NCI-H1092 (cell line): ENCODE data around the gene SYNE4.

Experiments
- DNase-seq: peaks from one replicate; lab custom pipeline; 2025; lab: John Stamatoyannopoulos, UW

Gene SYNE4

DNA sequence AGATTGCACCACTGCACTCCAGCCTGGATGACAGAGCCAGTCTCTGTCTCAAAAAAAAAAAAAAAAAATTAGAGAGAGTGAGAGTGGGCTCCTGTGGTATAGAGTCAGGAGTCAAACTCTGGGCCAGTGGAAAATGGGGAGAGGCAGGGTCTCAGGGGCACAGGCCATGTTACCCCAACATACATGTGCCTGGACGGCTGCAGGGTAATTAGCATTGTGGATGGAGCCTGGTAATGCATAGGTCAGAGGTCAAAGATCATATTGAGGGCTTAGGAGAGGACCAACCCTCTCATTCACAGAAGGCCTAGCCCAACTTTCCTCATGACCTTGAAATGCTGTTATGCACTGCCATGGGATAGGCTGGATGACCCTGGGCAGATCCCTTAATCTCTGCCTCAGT is 16.9 kb upstream of the SYNE4 start:
- DNase-seq, result no peak

DNA sequence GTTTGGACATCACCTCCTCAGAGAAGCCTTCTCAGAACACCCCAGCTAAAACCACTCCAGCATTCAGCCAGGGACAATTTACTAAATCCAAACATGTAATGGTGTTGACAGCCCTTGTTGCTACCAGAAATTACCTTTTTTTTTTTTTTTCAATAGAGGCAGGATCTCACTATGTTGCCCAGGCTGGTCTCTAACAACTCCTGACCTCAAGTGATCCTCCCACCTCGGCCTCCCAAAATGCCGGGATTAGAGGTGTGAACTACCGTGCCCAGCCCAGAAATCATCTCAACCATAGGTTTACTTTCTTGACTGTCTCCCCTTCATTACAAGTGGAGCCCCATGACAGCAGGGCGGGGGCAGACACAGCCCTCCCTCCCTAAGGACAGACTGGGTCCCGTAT is 14.8 kb upstream of the SYNE4 start:
- no peak for DNase-seq

DNA sequence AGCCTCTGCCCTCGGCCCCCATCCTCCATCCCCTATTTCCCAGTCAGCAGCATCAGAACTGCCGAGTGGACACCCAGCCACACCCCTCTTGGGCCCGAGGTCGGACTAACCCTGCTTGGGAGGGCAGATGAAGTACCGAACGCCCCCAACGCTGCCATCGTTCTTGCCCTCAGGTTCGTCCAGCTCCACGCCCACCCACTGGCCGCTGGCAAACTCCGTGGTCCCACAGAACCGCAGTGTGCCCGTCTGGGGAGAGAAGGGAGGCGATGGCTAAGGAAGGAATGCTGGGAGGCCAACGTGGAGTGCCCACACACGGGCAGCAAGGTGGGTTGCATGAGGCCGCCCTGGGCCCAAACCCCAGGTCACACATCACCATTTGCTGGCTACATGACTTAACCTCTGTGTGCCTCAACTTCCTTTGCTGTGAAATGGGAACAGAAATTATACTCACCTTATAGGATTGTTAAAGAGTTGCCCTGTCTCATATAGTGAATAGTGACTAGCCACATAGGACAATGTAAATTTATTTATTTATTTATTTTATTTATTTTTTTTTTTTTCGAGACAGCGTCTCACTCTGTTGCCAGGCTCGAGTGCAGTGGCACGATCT is 10.6 kb upstream of the SYNE4 start:
- no peak for DNase-seq

DNA sequence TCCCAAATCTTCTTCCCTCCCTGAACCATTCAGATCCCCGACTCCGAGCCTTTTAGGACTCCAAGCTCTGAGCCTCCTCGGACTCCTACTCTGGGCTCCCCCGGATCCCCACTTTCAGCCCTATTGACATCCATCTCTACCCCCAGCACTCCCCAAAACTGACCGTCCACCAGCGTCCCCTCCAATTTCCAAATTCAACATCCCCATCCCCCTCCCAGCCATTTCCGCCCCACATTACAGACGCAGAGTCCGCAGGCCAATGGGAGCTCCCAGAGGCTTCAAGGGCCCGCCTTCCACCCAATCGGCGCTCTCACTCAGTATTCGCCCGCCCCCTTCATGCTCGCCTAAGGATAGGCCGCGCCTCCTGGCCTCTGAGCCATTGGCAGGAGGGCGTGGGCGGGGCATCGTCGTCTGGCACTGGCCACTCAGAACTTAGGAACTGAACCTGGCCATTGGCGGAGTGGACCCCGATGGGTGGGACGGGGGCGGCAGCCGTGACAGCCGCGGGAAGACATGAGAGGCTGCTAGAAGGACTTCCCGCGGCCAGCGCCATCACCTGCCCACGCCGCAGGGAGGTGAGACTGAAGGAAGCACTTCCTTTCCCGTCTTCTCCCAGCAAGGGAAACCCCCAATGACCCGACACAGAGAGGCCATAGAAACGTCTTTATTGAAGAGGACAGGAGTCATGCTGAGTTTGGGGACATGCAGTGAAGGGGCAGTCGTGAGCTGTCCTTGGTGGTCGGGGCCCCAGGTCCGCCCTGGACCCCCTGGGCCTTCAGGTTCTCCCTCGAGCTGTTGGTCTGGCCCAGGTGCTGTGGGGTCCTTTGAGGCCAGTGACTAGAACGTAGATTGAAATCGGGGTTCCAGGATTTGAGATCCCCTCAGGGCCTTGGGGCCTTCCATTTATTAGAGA is 5.7 kb upstream of the SYNE4 start, which contains the start of gene ALKBH6:
TSS of gene ALKBH6 (minus strand) at position 202 of the 913 bp plus-strand sequence. CDS start 816 bp downstream, outside the sequence.
- peak; percentile 96 for DNase-seq

DNA sequence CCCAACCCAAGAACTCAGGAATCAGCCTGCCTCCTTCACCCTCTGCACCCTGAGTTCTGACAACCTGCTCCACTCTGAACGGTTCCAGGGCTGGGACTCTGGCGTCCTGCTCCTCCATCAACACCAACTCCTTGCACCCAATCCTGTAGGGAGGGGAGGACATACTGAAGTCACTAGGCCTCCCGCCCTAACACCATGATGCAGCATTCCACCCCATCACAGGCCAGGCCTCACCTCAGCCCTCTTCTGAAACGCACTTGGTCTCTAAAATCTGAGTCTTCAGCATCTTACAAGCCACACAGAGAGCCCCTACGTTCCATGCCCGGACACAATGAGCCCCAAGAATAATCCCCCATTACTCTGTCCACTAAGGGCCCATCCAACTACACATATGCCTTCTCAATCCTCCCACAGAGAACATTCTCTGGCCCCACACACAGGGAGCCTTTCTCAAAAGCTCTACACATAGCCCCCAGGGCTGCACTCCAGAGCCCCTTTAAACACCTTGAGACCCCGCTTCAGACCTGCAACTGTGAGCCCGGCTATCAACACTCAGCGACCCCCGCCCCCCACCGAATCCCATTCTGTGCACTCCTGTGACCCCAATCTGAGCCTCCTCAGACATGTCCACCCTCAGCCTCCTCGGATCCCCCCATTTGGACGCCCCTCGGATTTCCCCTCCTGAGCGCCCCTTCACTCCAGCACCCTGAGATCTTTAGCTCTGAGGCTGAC is 4.8 kb upstream of the SYNE4 start:
- no peak for DNase-seq

DNA sequence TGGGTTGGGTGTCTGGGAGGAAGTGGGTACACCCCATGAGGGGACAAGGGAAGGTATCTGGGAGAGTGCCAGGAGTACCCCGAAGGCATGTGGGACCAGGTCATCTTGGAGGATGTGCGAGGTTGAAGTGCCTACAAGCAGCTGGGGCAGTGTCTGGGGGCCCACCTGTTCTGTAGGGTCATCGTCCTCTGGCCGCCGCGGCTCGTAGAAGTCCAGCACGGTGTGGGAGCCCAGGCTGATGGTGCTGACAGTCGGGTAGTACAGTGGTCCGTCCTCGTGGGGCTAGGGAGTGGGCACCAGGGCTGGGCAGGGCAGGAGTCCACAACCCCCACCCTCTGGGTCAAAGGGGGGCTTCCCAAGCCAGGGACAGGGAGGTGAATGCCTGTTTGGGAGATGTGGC is 1.8 kb upstream of the SYNE4 start:
- no peak for DNase-seq

DNA sequence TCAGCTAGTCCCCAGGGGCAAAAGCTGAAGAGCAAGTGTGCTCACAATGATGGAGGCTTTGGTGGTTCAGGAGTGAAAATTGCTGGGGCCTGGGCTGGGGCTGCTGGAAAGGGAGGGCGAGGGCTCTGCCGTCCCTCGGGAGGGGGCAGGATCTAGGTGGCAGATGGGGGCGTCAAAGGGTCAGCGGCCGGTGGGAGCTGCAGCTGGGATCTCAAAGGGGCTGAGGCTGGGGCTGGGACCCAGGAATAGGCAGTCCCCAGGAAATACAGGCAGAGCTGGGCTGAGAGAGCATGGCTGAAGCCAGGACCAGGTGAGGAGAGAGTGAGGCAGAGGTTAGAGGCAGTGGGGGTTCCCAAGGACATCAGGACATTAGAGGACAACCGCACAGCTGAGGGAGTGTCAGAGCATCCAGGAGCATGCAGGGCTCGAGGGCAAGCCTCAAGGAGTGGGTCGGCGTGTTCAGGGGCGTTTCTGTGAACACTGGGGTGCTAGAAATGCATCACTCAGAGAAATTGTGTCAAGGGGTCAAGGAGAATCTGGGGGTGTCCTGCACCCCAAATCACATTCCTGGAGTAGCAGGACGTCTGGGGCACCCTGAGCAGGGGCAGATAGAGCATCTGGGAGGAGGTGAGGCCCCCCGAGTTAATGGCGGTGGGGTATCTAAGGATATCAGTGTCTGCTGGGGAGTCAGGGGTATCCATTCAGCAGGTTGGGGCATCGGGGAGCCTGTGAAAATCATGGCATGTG is 1.2 kb upstream of the SYNE4 start:
- no peak for DNase-seq

DNA sequence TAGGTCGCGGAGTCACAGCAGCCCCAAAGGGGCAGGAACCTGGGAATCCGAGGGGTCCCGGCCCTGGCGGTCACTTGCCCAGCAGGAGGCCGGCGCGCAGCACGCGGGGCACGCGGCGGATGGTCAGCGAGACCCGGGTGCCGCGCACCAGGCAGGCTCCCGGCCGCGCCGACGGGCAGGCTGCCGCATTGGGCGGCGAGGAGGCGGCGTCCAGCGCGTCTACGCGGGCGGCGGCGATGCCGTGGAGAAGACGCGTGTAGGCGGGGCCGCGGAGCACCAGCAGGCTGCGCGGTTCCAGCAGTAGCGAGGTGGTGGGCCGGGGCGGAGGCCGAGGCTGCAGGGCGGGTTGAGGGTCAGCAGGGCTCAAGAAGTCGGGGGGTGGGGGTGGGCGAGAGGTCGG is 607 bp upstream of the SYNE4 start:
- peak; percentile 20 for DNase-seq

DNA sequence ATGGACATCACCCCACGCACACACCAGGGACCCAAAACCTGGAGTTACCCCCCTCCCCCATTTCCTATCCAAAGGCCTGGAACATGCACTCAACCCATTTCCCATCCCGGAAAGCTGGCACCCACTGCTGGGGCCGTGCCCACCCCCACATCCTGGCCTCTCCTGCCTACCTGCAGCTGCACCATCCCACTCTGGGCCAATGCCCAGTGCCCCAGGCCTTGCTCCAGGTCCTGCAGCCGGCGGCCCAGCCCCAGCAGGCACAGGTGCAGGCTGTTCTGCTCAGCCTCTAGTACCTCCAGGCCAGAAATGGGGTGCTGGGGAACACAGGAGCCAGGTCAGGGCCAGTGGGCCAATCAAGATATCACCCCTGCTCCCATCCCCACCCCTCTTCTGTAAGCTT is 1.7 kb downstream of the SYNE4 start:
- DNase-seq, result no peak

DNA sequence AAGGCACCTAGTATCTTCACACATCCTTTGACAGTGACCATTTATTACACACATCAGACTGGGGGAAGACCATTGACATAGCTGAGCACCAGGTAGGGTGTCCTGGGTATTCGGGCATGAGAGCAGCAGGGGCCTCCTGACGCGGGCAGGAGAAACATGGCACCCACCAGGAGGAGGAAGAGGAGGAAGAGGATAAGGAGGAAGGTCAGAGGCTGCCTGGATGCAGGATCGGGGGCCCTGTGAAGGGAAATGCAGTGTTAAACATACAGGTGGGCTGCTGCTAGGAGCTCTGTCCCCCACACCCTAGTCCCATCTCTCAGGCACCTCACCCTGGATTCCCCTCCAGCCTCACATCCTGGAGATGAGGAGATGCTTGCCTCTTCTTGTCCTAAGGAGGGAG is 5.3 kb downstream of the SYNE4 start:
- DNase-seq, result no peak

DNA sequence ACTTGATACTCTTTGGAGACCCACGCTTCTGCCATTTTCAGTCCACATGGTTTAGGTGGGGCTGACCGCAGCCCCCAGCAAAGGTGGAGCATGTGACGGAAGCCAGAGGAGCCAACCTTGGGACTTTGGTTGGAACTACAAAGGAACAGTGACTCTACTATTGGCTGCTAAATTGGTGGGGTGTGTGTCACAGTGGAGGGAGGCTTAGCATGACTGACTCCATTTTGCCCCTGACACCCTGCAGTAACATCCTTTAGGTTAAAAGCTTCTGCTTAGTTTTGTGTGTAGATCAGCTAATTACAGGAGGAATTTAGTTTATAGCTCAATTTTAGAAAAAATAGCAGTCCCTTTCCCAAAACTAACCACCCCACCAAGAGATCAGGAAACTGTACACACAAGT is 7.0 kb downstream of the SYNE4 start:
- DNase-seq, result no peak

DNA sequence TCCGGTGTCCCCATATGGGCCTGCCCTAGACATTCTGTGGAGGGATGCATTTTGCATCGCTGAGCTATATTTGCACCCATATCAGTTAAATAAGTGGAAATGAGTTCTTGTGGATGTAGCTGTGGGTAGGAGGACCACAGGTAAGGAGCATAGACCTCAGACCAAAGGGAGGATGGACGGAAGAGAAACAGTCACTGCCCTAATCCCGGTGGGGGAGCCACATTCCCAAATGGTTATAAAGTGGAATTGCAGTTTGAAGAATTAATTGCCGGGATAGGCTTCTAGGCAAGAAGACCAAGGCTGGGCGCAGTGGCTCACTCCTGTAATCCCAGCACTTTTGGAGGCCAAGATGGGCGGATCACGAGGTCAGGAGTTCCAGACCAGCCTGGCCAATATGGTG is 11.8 kb downstream of the SYNE4 start:
- no peak for DNase-seq

DNA sequence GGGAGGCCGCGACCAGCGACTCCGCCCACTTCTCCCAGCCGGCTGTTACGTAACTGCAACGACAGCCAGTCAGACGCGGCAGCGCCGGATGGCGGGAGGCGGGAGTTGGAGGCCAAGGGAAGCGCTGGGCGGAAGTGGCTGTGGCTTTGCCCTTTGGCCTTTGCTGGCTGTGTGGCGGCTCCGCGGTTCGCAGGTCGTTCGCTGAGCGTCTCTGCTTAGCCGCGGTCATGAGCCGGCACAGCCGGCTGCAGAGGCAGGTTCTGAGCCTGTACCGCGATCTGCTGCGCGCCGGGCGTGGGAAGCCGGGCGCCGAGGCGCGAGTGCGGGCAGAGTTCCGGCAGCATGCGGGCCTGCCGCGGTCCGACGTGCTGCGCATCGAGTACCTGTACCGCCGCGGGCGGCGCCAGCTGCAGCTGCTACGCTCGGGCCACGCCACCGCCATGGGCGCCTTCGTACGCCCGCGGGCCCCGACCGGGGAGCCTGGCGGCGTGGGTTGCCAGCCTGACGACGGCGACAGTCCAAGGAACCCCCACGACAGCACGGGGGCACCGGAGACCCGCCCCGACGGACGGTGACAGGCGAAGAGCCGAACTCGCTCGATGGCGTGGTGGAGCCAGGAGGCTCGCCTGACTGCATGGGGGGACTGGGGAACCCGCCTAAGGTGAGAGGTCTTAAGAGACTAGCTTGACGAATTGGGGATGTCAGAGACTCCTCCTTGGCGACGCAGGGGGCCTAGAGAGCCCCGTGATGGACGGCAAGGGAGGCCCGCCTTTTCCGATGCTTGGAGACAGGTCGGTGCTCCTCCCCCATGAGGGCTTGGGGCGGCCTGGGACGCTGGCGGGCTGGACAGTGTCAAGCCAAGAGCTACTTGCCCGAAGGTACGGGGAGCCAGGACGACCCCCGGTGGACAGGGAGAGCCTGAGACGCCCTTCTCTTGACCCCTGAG is 13.3 kb downstream of the SYNE4 start, which contains the start of gene SDHAF1:
TSS of gene SDHAF1 (plus strand) at position 141 of the 946 bp plus-strand sequence. CDS start at position 228, 87 bp downstream.
- peak; percentile 85 for DNase-seq

DNA sequence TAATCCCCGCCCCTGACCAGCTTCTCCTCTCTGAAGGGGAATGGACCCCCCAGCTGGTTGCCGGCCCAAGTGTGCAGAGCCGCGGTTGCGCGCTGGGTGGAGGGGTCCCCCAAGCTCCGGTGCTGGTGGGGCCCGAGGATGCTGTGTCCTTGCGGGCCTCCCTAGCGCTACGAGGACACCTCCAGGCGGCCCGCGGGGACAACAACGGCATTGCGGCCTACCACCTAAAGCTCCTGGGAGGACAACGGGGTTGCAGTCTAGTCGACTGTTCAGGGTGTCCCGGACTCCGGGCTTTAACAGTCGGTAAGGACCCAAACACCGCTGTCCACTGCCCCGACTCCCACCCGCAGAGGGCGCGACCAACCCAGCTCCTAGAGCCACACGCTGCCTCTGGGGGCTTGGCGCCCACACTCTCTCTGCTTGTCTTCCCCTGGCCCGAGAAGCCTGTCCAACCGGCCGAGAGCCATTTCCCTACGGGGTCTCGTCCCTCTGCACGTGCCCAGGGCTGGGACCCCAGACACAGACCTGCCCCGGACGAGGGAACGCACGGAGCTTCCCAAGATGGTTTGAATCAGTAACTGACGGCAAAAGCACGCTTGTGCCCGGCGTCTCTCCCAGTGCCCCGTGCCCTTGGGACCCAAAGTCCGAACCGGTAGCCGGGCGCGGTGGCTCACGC is 14.6 kb downstream of the SYNE4 start:
- DNase-seq, result no peak

DNA sequence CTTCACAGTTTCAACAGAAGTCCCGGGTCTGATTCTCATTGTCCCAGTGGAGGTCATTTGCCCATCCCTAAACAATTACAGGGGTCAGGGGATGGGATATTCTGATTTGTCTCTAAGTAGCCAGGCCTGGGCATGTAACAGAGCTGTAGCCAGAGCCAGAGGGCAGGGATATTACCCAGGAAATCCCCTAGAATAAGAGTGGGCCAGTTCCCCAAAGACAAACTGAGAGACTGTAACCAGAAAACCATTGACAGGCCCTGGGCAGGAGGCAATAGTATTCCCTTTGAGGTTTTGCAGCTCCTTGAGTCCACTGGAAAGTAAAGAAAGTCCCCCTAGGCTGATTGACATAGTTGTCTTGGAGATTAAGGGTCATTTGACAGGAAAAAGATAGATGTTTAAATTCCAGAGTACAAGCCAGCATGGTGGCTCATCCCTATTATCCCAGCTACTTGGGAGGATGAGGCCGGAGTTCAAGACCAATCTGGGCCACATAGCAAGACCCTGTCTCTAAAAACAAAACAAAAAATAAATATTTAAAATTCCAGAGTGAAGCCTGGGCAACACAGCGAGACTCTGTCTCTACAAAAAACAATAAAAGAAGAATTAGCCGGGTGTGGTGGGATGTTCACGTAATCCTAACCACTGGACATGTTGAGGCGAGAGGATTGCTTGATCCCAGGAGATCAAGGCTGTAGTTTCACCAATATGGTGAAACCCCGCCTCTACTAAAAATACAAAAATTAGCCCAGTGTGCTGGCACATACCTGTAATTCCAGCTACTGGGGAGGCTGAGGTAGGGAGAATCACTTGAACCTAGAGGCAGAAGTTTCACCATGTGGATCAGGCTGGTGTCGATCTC is 15.5 kb downstream of the SYNE4 start:
- DNase-seq, result no peak

DNA sequence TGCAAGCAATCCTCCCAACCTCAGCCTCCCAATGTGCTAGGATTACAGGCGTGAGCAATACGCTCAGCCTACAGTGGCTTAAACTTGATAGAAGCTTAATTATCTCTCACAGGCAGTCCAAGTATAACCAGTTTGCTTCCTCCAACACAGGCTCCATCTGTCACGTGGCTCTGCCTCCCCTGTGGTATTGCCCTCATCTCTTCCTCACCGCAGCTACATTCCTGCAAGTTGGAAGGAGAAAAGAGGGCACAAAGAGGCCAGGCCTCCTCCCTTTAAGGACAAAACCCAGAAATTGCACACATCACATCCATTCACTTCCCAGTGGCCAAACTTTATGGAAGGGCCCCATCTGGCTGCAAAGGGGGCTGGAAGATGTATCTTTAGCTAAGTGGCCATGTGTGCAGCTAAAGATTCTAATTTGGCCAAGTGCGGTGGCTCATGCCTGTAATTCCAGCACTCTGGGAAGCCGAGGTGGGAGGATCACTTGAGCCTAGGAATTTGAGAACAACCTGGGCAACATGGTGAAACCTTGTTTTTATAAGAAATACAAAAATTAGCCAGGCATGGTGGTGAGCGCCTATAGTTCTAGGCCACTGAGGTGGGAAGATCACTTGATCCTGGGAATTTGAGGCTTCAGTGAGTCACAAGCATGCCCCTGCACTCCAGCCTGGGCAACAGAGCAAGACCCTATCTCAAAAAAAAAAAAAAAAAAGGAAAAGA is 16.7 kb downstream of the SYNE4 start:
- DNase-seq, result no peak

DNA sequence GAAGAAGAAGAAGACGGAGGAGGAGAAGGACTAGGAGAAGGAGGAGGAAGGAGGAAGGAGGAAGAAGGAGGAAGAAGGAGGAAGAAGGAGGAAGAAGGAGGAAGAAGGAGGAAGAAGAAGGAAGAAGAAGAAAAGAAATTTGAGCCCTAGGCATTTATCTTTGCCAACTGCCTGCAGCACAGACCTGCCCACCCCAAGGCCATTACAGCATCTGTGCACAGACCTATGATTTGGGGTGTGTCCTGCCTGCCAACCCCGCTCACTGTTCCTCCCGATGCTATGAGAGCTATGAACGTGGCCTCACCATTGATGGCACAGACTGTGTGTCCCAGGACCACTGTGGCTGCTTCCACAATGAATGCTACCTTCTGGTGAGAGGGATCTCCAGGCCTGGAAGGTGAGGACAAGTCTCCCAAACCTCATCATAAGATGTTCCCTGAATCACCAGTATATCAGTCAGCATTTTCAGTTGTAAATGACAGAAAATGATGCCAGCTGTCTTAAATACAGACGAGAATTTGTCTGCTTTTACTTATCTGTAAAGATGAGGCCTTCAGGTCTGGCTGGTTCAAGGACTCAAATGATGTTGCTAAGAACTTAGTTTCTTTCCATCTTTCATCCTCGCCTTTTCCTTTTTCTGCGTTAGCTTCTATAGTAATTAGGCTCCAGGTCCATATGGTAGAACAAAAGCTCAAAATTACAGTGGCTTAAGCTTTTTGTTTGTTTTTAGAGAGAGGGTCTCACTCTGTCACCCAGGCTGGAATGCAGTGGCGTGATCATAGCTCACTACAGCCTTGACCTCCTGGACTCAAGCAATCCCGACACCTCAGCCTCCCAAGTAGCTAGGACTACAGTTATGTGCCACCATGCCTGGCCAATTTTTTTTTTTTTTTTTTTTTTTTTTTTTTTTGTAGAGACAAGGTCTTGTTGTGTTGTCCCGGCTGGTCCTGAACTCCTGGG is 17.6 kb downstream of the SYNE4 start:
- no peak for DNase-seq
